DND-41 (cell line): Measurements from ENCODE around the gene FAM53B.

Source experiments
- ATAC-seq: fragments of 200-7000 bp; cut with Tn5 transposase; 3 replicates; pipeline ENCODE4 v1.9.1; 2021; ENCODE audit warnings: low read depth; ENCODE audit not compliant: insufficient read depth
- DNase-seq: peaks from one replicate; pipeline ENCODE4 v3.0.0-alpha.2; 2020
- H2AFZ ChIP-seq: 2 replicates; pipeline ENCODE4 v1.6.0; 2012; ENCODE audit warnings: low read depth, low read length
- H3K27ac ChIP-seq: 2 replicates; pipeline ENCODE4 v1.5.1; 2012; ENCODE audit warnings: low read length, inconsistent platforms
- H3K27me3 ChIP-seq: fragments of 200-600 bp; sonication (generic); 2 replicates; pipeline ENCODE4 v1.6.0; 2012; ENCODE audit warnings: low read length, mild to moderate bottlenecking, inconsistent platforms; ENCODE audit not compliant: insufficient read depth, poor library complexity
- H3K36me3 ChIP-seq: 2 replicates; pipeline ENCODE4 v1.5.1; 2012; ENCODE audit warnings: low read length, inconsistent platforms; ENCODE audit not compliant: insufficient read depth
- H3K4me1 ChIP-seq: 2 replicates; pipeline ENCODE4 v1.5.1; 2012; ENCODE audit warnings: mild to moderate bottlenecking, low read length; ENCODE audit not compliant: insufficient read depth
- H3K4me2 ChIP-seq: 2 replicates; pipeline ENCODE4 v1.6.0; 2012; ENCODE audit warnings: mild to moderate bottlenecking, moderate library complexity, low read length, inconsistent platforms; ENCODE audit not compliant: insufficient read depth
- H3K4me3 ChIP-seq, 2 experiments: fragments of 200-600 bp in 1 of 2; shearing (Covaris generic) in 1 of 2; 2 replicates each; pipeline ENCODE4 v1.5.1; 2012 to 2016; ENCODE audit warnings: inconsistent platforms in 2 of 2, low read length in 2 of 2, mild to moderate bottlenecking in 2 of 2, low read depth in 1 of 2, moderate library complexity in 1 of 2
- H3K79me2 ChIP-seq: 2 replicates; pipeline ENCODE4 v1.6.0; 2012; ENCODE audit warnings: low read length, inconsistent platforms; ENCODE audit not compliant: insufficient read depth
- H3K9ac ChIP-seq: 2 replicates; pipeline ENCODE4 v1.6.0; 2012; ENCODE audit warnings: low read depth, mild to moderate bottlenecking, inconsistent platforms, low read length, moderate library complexity
- H3K9me3 ChIP-seq: 2 replicates; pipeline ENCODE4 v1.5.1; 2012; ENCODE audit warnings: low read length, moderate library complexity, mild to moderate bottlenecking, inconsistent platforms; ENCODE audit not compliant: insufficient read depth, severe bottlenecking
- H4K20me1 ChIP-seq: 2 replicates; pipeline ENCODE4 v1.6.0; 2012; ENCODE audit warnings: low read length; ENCODE audit not compliant: insufficient read depth
- CTCF ChIP-seq: IDR thresholded peaks from 2 replicates; pipeline ENCODE4 v1.5.1; 2012; ENCODE audit warnings: borderline replicate concordance, low read length, moderate library complexity, mild to moderate bottlenecking; ENCODE audit not compliant: poor library complexity, severe bottlenecking; ENCODE audit errors: extremely low read depth
- EZH2 ChIP-seq: IDR thresholded peaks from 3 replicates; pipeline ENCODE4 v1.6.1; 2012; ENCODE audit warnings: borderline replicate concordance, low read depth, mild to moderate bottlenecking, moderate library complexity, low read length, inconsistent platforms; ENCODE audit not compliant: severe bottlenecking

FAM53B gene

GRCh38 chr10:124721330-124722045, 22.7 kb downstream of the FAM53B start:
- H3K4me1 ChIP-seq = peaks cover 76% of the 10 kb centered on the region
- no peak for DNase-seq

GRCh38 chr10:124719213-124719851, 24.8 kb downstream of the FAM53B start:
- Histone ChIP-seq H3K9ac (no peak overlapping the region), H3K4me2 (no peak overlapping the region), H3K36me3 (peaks cover 58% of the 10 kb centered on the region), H3K79me2 (peaks cover 98% of the 10 kb centered on the region), H3K27ac (peak overlapping the region; percentile 17; the same call in 1 of the 2 replicates), H2AFZ (no peak overlapping the region), H3K4me1 (peaks cover 55% of the 10 kb centered on the region), H3K4me3 (no peak overlapping the region), H3K9me3 (no peaks in the 10 kb centered on the region), H4K20me1 (peaks cover 87% of the 10 kb centered on the region), H3K27me3 (no peaks in the 10 kb centered on the region)
- peak; percentile 33; the same call in 2 of the 3 replicates for ATAC-seq
- DNase-seq = peak; percentile 44
- peak; percentile 46 for TF ChIP-seq CTCF
- TF ChIP-seq EZH2 = no peak

More at GRCh38 chr10:124721330-124722045, 22.7 kb downstream of the FAM53B start:
- no peak overlapping the region for H3K9ac ChIP-seq
- H3K4me3 ChIP-seq = no peak overlapping the region
- H2AFZ ChIP-seq = no peak overlapping the region
- TF ChIP-seq EZH2 = no peak
- peaks cover 89% of the 10 kb centered on the region for H4K20me1 ChIP-seq
- H3K9me3 ChIP-seq = no peaks in the 10 kb centered on the region
- H3K4me2 ChIP-seq = no peak overlapping the region
- H3K79me2 ChIP-seq = peaks cover 98% of the 10 kb centered on the region
- no peaks in the 10 kb centered on the region for H3K27me3 ChIP-seq
- H3K27ac ChIP-seq = peak overlapping the region; percentile 53
- peaks cover 66% of the 10 kb centered on the region for H3K36me3 ChIP-seq
- peak; percentile 16; the same call in 1 of the 3 replicates for ATAC-seq

DNA sequence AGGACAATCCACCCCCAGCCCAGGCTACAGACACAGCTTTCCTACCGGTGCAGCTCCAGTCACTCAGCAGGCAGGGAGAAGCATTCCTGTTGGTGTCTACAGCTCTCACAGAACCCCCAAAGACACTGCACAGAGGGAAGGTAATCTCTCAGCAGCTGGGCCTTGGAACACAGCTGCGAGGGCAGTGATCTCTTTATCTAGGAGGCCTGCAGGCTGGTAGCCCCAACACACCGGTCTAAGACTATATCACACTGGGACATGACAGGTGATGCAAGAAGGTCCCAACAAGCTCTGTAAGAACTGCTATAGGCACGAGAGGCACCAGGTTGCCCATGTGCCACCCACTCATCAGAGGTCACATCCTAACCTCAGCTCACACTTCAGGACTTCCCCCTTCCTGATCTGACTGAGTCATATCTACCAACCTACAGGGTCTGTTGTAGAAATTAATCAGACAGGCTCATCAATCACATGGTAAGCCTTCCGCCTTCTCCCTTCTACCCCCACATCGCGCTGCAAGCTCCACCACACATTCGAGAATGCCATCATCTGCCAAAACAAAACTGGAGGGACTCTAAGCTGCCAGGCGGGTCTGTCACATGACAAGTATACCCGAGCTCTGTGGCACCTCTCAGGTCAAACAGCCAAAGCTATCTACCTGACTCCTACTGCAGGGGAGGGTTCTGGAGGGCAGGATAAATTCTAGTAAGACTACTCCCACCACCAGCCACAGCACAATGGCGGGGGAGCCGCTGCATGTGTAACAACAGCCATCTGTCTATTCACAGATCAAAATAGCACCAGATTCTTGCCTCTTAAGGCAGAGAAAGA, 26.1 kb downstream of the FAM53B start:
- Histone ChIP-seq H3K27ac (peak overlapping the region; percentile 53), H3K9ac (no peak overlapping the region; the same call in 1 of the 2 replicates), H3K36me3 (peaks cover 50% of the 10 kb centered on the region), H2AFZ (no peak overlapping the region), H3K4me3 (no peak overlapping the region), H3K4me2 (no peak overlapping the region), H3K9me3 (no peaks in the 10 kb centered on the region), H4K20me1 (peaks cover 86% of the 10 kb centered on the region), H3K4me1 (peaks cover 42% of the 10 kb centered on the region), H3K79me2 (peaks cover 98% of the 10 kb centered on the region), H3K27me3 (no peaks in the 10 kb centered on the region)
- ATAC-seq = peak; percentile 61
- TF ChIP-seq CTCF = no peak
- TF ChIP-seq EZH2 = no peak
- peak; percentile 36 for DNase-seq
